Activated CD4-positive, alpha-beta T cell treated with anti-CD3 and anti-CD28 coated beads for 36 hours (primary cell): ENCODE results near the gene GCN1. TPM values are rescaled to one million over a fixed set of nuclear protein-coding genes. Genes with fewer than 3 reads are reported as not detected.

ENCODE experiments used
- ATAC-seq: fragments of 200-7000 bp; cut with Tn5 transposase; one replicate; pipeline ENCODE4 v1.10.0; 2021; ENCODE audit warnings: mild to moderate bottlenecking, moderate library complexity
- CTCF ChIA-PET: fragments of 350-600 bp; sonication (Branson Sonifier 250); formaldehyde crosslinking; loops from one replicate; lab custom pipeline; 2021; ENCODE audit warnings: antibody characterized with exemption; lab: Charles Lee
- POLR2A ChIA-PET: fragments of 350-600 bp; sonication (Branson Sonifier 250); formaldehyde crosslinking; loops from one replicate; lab custom pipeline; 2021; ENCODE audit warnings: antibody characterized with exemption, inconsistent platforms; lab: Charles Lee
- DNase-seq: peaks from one replicate; pipeline ENCODE4 v3.0.0-alpha.2; 2020
- H3K27ac Mint-ChIP-seq: one replicate; pipeline ENCODE4 v1.8.0; 2021; ENCODE audit warnings: mixed read lengths
- H3K27me3 Mint-ChIP-seq: one replicate; pipeline ENCODE4 v1.8.0; 2021; ENCODE audit warnings: mixed read lengths
- H3K36me3 Mint-ChIP-seq: one replicate; pipeline ENCODE4 v1.8.0; 2021; ENCODE audit warnings: low read depth, mixed read lengths
- H3K4me1 Mint-ChIP-seq: one replicate; pipeline ENCODE4 v1.8.0; 2021; ENCODE audit warnings: mixed read lengths
- H3K4me3 Mint-ChIP-seq: one replicate; pipeline ENCODE4 v1.8.0; 2021; ENCODE audit warnings: mild to moderate bottlenecking, moderate library complexity, mixed read lengths
- H3K9me3 Mint-ChIP-seq: one replicate; pipeline ENCODE4 v1.8.0; 2021; ENCODE audit warnings: low read depth, mixed read lengths
- intact Hi-C, 2 experiments: fragments of 100-400 bp; cut with DNase I in 1 of 2; cut with micrococcal nuclease in 1 of 2; formaldehyde crosslinking; loops; one replicate each; pipeline versions ENCODE4 v1.14.2 to v1.15.1; 2022 to 2024; cut with DNase I, micrococcal nuclease
- total RNA-seq, 2 experiments: library from RNA; stranded (reverse); gene quantifications; one replicate each; pipeline ENCODE4 v1.2.3, GENCODE V29; 2021

Gene GCN1
- total RNA-seq, 2 experiments from 2014 or later: 125 to 139 TPM

DNA sequence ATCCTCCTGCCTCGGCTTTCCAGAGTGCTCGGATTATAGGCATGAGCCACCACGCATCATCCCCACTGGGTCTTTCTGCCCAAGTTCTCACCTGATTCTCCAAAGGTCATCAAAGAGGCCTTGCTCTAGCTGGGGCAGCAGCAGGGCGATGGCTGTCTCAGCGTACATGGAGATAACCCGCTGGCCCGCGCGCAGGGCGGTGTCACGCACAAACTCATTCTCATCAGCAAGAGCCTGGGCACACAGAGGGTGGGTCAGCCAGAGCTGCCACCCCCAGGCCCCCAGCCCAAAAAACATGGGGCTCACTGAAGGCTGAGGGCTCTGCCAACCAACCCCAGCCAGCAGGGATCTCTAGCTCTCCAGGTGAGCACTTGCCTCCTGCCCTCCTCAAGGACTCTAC, 50.3 kb downstream of the GCN1 start:
- DNase-seq (no peak), ATAC-seq (no peak)
- Mint-ChIP-seq H3K27me3 (no peaks in the 10 kb centered on the region), H3K27ac (no peak overlapping the region), H3K4me3 (no peak overlapping the region), H3K9me3 (no peaks in the 10 kb centered on the region), H3K4me1 (no peaks in the 10 kb centered on the region), H3K36me3 (peaks cover 70% of the 10 kb centered on the region)
- CTCF ChIA-PET: interaction anchor here (0.6 kb wide), 1 partner anchor 176 kb away, joined by 3 read pairs; no protein-coding TSS in a partner anchor
- POLR2A ChIA-PET: no interaction called here
- intact Hi-C loops: loop anchor here in 1 of 2 experiments (5.0 kb wide), 1 partner anchor 43 kb away; no protein-coding TSS in a partner anchor

DNA sequence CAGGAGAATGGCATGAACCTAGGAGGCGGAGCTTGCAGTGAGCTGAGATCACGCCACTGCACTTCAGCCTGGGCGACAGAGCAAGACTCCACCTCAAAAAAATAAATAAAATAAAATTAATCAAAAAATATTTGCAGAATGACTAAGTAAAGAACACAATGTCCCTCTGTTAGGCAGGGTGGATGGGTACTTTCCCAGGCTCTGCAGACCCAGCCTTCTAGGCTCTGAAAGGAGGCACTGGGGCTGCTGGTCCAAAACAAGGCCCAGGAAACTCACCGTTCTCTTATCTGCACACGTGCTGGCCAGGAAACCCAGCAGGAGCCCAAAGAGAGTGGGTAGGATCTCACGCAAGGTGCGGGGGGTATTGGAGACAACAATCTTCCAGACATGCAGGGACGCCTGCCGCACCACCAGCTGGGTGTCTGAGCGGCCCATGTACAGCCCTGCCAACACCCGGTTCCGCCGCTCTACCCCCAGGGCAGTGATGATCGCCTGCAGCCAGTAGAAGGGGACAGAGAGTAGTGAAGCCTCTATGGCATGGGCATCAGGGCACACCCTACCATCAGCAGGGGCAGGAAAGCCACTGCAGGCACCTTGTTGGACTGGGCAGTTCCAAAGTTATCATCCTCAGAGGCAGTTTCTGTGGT, 52.2 kb downstream of the GCN1 start:
- intact Hi-C loops: loop anchor here in 1 of 2 experiments (5.0 kb wide), 1 partner anchor 45 kb away; no protein-coding TSS in a partner anchor
- ChIA-PET CTCF (no interaction called here), POLR2A (no interaction called here)
- no peaks in the 10 kb centered on the region for H3K9me3 Mint-ChIP-seq
- DNase-seq (no peak), ATAC-seq (no peak)
- H3K4me3 Mint-ChIP-seq: no peak overlapping the region
- no peak overlapping the region for H3K27ac Mint-ChIP-seq
- H3K27me3 Mint-ChIP-seq: no peaks in the 10 kb centered on the region
- H3K36me3 Mint-ChIP-seq: peaks cover 64% of the 10 kb centered on the region
- no peaks in the 10 kb centered on the region for H3K4me1 Mint-ChIP-seq

DNA sequence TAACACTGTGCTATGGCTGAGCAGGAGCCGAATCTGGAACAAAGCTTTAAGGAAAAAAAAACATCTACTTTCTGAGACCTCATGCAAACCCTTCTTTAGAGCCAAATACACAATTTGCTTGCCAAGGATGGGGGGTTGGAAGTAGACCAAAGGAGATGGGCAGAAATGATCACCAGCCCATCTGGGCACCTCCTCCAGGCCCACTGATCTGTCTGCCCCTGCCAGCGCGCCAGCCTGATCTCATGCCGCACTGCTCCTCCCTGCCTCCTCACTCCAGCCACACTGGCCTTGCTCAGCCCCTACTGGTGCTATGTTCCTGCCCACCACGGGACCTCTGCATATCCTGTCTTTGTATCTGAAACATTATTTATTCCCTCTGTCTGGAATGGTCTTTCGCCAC, 53.2 kb downstream of the GCN1 start:
- peaks cover 66% of the 10 kb centered on the region for H3K36me3 Mint-ChIP-seq
- no peak overlapping the region for H3K27ac Mint-ChIP-seq
- H3K4me1 Mint-ChIP-seq: no peaks in the 10 kb centered on the region
- H3K27me3 Mint-ChIP-seq: no peaks in the 10 kb centered on the region
- ATAC-seq: no peak
- ChIA-PET CTCF (no interaction called here), POLR2A (no interaction called here)
- H3K4me3 Mint-ChIP-seq: no peak overlapping the region
- no peak for DNase-seq
- no peaks in the 10 kb centered on the region for H3K9me3 Mint-ChIP-seq
- intact Hi-C loops: loop anchor here in 1 of 2 experiments (5.0 kb wide), 1 partner anchor 46 kb away; no protein-coding TSS in a partner anchor

- Mint-ChIP-seq H3K36me3 (peaks cover 72% of the 10 kb centered on the region), H3K4me1 (no peaks in the 10 kb centered on the region), H3K27me3 (no peaks in the 10 kb centered on the region), H3K27ac (no peak overlapping the region), H3K9me3 (no peaks in the 10 kb centered on the region), H3K4me3 (no peak overlapping the region)
- ATAC-seq (no peak), DNase-seq (no peak)
- intact Hi-C loops: loop anchor here in 1 of 2 experiments (5.0 kb wide), 1 partner anchor 47 kb away; no protein-coding TSS in a partner anchor
- POLR2A ChIA-PET: no interaction called here
- CTCF ChIA-PET: no interaction called here
Observed at GRCh38 chr12:120140603-120141002, 53.9 kb downstream of the GCN1 start.

- Mint-ChIP-seq H3K27ac (no peak overlapping the region), H3K4me1 (no peaks in the 10 kb centered on the region), H3K9me3 (no peaks in the 10 kb centered on the region), H3K27me3 (no peaks in the 10 kb centered on the region), H3K4me3 (no peak overlapping the region), H3K36me3 (peaks cover 71% of the 10 kb centered on the region)
- POLR2A ChIA-PET: no interaction called here
- intact Hi-C loops: loop anchor here in 1 of 2 experiments (5.0 kb wide), 2 partner anchors 32 to 47 kb away; no protein-coding TSS in a partner anchor
- ATAC-seq (no peak), DNase-seq (no peak)
- CTCF ChIA-PET: interaction anchor here (0.6 kb wide), 1 partner anchor 358 kb away, joined by 3 read pairs; no protein-coding TSS in a partner anchor
Observed at GRCh38 chr12:120139958-120140357, 54.6 kb downstream of the GCN1 start.

GRCh38 chr12:120138366-120138765, 56.1 kb downstream of the GCN1 start:
- DNase-seq (no peak), ATAC-seq (no peak)
- Mint-ChIP-seq H3K4me3 (no peak overlapping the region), H3K27ac (no peak overlapping the region), H3K36me3 (peaks cover 68% of the 10 kb centered on the region), H3K27me3 (no peaks in the 10 kb centered on the region), H3K9me3 (no peaks in the 10 kb centered on the region), H3K4me1 (no peaks in the 10 kb centered on the region)
- ChIA-PET POLR2A (no interaction called here), CTCF (no interaction called here)
- intact Hi-C loops: loop anchor here in 1 of 2 experiments (5.0 kb wide), 1 partner anchor 34 kb away; no protein-coding TSS in a partner anchor

GRCh38 chr12:120137833-120138232, 56.7 kb downstream of the GCN1 start:
- ATAC-seq (no peak), DNase-seq (no peak)
- POLR2A ChIA-PET: no interaction called here
- Mint-ChIP-seq H3K36me3 (peaks cover 69% of the 10 kb centered on the region), H3K27ac (no peak overlapping the region), H3K4me3 (no peak overlapping the region), H3K27me3 (no peaks in the 10 kb centered on the region), H3K4me1 (no peaks in the 10 kb centered on the region), H3K9me3 (no peaks in the 10 kb centered on the region)
- CTCF ChIA-PET: interaction anchor here (1.0 kb wide), 1 partner anchor 11 kb away, joined by 3 read pairs; no protein-coding TSS in a partner anchor
- intact Hi-C loops: loop anchor here in 1 of 2 experiments (5.0 kb wide), 1 partner anchor 34 kb away; no protein-coding TSS in a partner anchor

DNA sequence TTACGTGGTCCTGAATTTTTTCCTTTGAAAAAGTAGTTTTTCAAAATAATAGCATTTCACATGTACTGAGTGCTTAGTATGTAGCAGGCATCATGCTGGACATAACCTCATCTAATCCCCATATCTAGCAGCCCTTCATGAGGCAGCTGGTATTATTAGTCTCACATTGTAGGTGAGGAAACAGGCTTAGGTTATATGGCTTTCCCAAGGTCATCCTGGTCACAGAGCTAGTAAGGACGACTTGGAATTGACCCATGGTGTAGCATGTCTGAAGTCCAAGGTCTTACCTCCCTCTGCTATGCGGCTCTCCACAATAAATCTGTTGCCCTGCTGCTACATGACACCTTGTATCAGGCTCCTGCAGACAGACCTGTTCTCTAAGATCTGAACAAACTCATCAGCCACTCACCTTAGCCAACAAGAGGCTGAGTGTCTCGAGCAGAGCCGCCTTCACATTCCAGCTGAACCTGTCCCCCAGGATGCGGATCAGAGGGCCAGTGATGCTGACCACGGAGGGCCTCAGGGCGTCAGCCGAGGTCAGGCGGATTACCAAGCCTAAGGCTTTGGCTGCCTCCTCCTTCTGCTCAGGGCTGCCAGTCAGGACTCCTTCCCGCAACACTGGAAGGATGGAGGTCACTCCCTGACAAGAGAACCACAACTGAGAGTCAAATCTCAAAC, 58.3 kb downstream of the GCN1 start:
- H3K27ac Mint-ChIP-seq: no peak overlapping the region
- no peaks in the 10 kb centered on the region for H3K9me3 Mint-ChIP-seq
- intact Hi-C loops: loop anchor here in 1 of 2 experiments (5.0 kb wide), 1 partner anchor 36 kb away; no protein-coding TSS in a partner anchor
- H3K27me3 Mint-ChIP-seq: no peaks in the 10 kb centered on the region
- no peak for ATAC-seq
- ChIA-PET POLR2A (interaction anchor here (0.6 kb wide), 1 partner anchor 136 kb away, joined by 9 read pairs; no protein-coding TSS in a partner anchor), CTCF (no interaction called here)
- peaks cover 68% of the 10 kb centered on the region for H3K36me3 Mint-ChIP-seq
- H3K4me1 Mint-ChIP-seq: no peaks in the 10 kb centered on the region
- no peak for DNase-seq
- H3K4me3 Mint-ChIP-seq: no peak overlapping the region

- no peak for ATAC-seq
- no peak overlapping the region for H3K27ac Mint-ChIP-seq
- H3K36me3 Mint-ChIP-seq: peaks cover 66% of the 10 kb centered on the region
- POLR2A ChIA-PET: no interaction called here
- H3K9me3 Mint-ChIP-seq: no peaks in the 10 kb centered on the region
- no peak for DNase-seq
- H3K27me3 Mint-ChIP-seq: no peaks in the 10 kb centered on the region
- H3K4me3 Mint-ChIP-seq: no peak overlapping the region
- intact Hi-C loops: loop anchor here in 1 of 2 experiments (5.0 kb wide), 1 partner anchor 33 kb away; no protein-coding TSS in a partner anchor
- CTCF ChIA-PET: interaction anchor here (0.7 kb wide), 1 partner anchor 130 kb away, joined by 4 read pairs; no protein-coding TSS in a partner anchor
- no peaks in the 10 kb centered on the region for H3K4me1 Mint-ChIP-seq
Observed at GRCh38 chr12:120134307-120134980, 60.1 kb downstream of the GCN1 start.

- ATAC-seq (no peak), DNase-seq (no peak)
- CTCF ChIA-PET: interaction anchor here (0.6 kb wide), 2 partner anchors 33 to 286 kb away, joined by 3 read pairs; no protein-coding TSS in a partner anchor
- H3K36me3 Mint-ChIP-seq: peaks cover 69% of the 10 kb centered on the region
- peak overlapping the region; percentile 25 for H3K27ac Mint-ChIP-seq
- intact Hi-C loops: loop anchor here in 1 of 2 experiments (5.0 kb wide), 1 partner anchor 34 kb away; no protein-coding TSS in a partner anchor
- H3K4me1 Mint-ChIP-seq: peaks cover 6% of the 10 kb centered on the region
- H3K27me3 Mint-ChIP-seq: no peaks in the 10 kb centered on the region
- POLR2A ChIA-PET: no interaction called here
- no peaks in the 10 kb centered on the region for H3K9me3 Mint-ChIP-seq
- H3K4me3 Mint-ChIP-seq: no peak overlapping the region
Observed at GRCh38 chr12:120132863-120133385, 61.6 kb downstream of the GCN1 start.
